Activated CD4-positive, alpha-beta T cell treated with anti-CD3 and anti-CD28 coated beads for 1 hour (primary cell): ENCODE results near the gene SHC4.

Experiments used
- DNase-seq: peaks from one replicate; pipeline ENCODE4 v3.0.0-alpha.2; 2020

The SHC4 gene

DNA sequence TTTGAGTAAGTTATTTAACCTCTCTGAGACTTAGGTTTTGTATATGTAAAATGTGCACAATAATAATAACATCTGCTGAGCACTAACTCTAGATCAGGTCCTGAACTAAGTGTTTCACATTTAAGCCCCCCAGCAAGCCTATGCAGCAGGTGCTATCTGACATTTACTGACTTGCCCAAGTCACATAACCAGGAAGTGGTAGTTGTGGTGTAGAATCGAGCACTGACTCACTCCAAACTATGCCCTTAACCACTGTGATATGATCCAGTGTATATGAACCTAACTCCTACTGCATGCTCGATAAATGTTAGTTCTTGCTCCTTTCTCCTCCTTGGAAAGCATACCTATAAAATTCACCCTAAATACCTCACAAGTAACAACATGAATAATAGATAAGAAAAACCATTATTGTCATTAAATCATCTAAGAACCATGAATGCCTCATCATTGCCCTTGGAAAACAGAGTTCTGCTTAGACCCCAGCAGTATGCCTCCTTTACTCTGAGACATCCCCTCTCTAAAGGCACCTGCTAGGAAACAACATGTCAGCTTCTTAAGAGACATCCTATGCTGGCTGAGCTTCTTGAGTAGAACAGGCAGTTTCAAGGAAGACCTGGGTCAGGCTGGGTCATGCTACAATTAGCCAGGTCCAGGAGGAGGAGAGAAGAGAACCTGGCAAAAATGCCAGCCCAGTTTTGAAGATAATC lies 3.0 kb upstream of the SHC4 start:
- no peak for DNase-seq

DNA sequence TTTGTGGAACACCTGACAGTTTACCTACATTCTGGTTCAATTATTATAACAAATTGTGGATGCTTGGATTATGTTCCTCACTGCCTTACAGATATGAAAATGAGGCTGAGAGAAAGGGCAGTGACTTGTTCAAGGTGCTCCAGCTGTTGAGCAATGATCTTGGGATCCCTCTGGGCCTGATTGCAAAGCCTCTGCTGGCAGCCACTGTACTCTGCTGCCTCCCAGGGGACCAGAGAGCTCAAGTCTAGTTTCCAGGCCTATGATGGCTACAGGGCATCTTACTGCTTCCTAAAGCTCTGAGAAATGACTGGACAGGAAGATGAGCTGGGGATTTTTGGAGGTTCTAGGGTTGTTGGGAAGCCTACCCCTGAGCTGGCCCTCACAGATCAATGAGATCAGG lies 2.3 kb upstream of the SHC4 start:
- DNase-seq, result no peak

GRCh38 chr15:48964898-48965297 lies 1.2 kb upstream of the SHC4 start:
- DNase-seq, result no peak

GRCh38 chr15:48962662-48963523 lies 826 bp downstream of the SHC4 start:
- DNase-seq, result no peak

GRCh38 chr15:48955967-48956366 lies 7.8 kb downstream of the SHC4 start:
- no peak for DNase-seq

GRCh38 chr15:48955370-48955769 lies 8.3 kb downstream of the SHC4 start:
- DNase-seq, result no peak

DNA sequence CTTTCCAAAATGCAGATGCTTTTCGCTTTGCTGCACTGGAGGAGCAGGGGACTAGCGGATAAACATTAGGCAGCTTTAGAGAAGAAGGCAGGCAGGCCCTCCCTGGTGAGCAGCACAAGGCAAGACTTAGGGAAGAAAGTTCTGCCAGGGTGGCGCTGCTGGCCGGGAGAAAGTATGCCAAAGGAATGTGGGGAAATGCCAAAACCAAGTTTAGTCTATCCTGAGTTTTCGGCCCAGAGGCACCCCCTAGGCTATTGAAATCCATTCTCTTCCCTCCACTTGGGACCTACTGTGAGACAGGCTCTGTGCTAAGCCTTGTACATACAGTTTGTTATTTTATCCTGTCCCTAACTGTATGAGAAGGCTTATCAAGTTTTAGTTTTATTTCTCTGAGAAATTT lies 9.2 kb downstream of the SHC4 start:
- no peak for DNase-seq

- DNase-seq, result no peak
Observed at GRCh38 chr15:48946840-48947187, 16.9 kb downstream of the SHC4 start.

- no peak for DNase-seq
Observed at GRCh38 chr15:48946074-48946839, 17.5 kb downstream of the SHC4 start.

- DNase-seq, result no peak
Observed at GRCh38 chr15:48945386-48945785, 18.3 kb downstream of the SHC4 start.

- no peak for DNase-seq
Observed at GRCh38 chr15:48941904-48942303, 21.8 kb downstream of the SHC4 start.

DNA sequence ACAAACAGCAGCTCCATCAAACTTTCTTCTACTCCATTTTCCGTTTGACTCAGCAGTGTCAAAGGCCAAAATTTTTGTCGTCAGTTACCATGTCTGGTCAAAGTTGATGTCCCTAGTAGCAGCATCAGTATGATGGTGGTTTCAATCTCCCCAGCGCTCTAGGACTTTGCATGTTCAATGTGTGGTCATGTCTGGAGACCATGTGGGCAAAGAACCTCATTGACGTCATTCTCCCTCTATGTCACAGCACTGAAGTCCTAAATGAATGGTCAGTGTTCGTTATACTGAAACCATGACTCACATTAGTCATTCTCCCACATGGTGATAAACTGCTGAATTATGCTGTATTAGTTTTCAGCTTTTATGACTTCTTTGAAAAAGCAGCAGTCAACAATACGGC lies 23.2 kb downstream of the SHC4 start:
- DNase-seq, result no peak

DNA sequence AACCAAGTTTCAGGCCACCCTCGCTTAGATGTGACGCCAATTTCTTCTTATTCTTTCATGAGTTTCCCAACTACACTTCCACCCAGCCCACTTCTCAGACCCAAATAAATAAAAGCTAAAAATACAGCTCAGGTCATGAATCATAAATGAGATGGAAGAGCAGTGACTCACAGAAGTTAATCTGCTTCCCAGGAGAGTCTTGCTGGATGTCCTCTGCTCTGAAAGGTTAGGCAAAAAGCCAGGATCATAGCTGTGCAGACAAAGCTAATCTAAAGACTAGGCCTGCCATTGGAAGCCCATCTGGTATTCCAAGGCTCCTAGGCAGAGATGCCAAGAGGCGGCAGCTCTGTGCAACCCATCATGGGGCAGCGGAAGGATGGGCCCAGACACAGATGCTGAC lies 24.1 kb downstream of the SHC4 start:
- no peak for DNase-seq

GRCh38 chr15:48937886-48938285 lies 25.8 kb downstream of the SHC4 start:
- no peak for DNase-seq

- DNase-seq, result no peak
Observed at GRCh38 chr15:48936666-48937065, 27.1 kb downstream of the SHC4 start.

DNA sequence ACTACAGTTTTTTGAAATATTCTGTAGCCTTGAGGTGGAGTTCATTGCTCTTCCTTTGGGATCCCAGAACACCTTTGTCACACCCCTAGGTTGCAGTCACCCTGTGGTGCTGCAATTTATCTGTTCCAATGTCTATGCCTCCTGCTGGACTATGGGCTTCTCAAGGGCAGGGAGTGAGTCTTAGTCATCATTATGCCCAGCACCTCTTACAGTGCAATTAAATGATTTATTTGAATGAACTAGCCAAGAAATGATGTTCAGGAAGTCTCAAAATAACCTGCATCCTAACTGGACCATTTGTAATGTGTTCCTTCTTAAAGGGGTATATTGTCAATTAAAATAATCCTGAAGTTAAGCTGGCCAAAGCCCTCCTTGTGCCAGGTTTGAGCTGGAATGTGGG lies 28.5 kb downstream of the SHC4 start:
- no peak for DNase-seq

GRCh38 chr15:48930735-48931134 lies 33.0 kb downstream of the SHC4 start:
- DNase-seq, result no peak

GRCh38 chr15:48929661-48930060 lies 34.1 kb downstream of the SHC4 start:
- no peak for DNase-seq

DNA sequence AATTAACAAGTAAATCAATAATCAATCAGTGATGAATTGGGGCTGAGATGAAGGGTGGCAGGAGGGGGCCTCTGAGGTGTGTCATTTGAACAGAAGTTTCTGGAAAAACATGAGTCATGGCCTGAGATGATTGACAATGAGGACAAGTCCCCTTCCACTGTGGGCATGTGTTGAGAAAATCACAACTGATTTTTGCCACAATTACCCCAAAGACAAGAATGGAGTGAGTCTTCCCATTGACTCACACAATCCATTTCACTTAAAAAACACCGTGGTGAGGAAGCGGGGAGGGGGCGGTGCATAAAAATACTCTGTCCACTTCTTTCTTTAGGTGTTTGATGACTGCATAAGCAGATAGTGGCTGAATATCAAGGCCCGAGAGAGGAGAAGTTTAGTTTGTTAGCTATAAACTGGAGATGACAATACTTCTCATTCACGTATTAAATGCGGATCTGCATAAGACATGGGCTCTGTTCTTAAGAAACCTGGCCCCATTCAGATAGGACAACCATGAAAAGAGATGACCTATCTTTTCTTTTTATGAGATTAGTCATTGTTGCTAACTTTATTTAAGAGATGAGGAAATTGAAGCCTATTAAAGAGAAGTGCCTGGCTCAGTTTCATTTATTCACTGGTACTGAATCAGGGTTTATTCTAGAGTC lies 34.7 kb downstream of the SHC4 start:
- DNase-seq, result no peak

DNA sequence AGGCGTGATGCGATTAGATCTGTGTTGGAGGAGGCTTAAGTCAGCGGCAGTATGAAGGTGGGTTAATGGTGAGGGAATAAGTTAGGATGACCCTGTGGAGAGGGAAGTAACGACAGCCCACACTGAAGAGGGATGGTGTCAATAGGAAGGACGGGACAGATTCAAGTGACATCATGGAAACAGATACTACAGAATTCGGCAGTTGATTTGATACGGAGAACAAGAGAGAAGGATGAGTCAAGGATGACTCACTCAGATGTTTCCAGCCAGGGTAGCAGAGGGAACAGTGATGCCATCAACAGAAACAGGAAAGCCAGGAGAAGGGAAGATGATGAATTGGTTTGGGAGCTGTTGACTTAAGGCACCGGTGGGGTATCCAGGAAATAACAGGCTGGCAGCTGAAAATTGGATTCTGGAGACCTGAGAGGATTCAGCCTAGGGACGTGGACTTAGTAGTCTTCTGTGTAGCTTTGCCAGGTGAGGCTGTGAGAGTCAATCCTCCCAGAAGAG lies 38.0 kb downstream of the SHC4 start:
- no peak for DNase-seq

- DNase-seq, result no peak
Observed at GRCh38 chr15:48924528-48925393, 39.0 kb downstream of the SHC4 start.

GRCh38 chr15:48922046-48922445 lies 41.7 kb downstream of the SHC4 start:
- no peak for DNase-seq
